ENCODE data around the gene ROBO4.

GRCh38 chr11:124938206-124938765 is 40.6 kb upstream of the ROBO4 start:
- TF ChIP-seq CTCF (IDR thresholded peaks at IDR 0.05) (no peak), POLR2A (IDR thresholded peaks at IDR 0.05) (no peak)

Measured in Peyer's patch (tissue), 4 donors.